ENCODE data around the gene SSBP2.
"Not testable (repeated sequence)": the region's sequence is repeated elsewhere in the genome, so short reads cannot be mapped to it uniquely, and the experiment has no call there.

SSBP2 gene

DNA sequence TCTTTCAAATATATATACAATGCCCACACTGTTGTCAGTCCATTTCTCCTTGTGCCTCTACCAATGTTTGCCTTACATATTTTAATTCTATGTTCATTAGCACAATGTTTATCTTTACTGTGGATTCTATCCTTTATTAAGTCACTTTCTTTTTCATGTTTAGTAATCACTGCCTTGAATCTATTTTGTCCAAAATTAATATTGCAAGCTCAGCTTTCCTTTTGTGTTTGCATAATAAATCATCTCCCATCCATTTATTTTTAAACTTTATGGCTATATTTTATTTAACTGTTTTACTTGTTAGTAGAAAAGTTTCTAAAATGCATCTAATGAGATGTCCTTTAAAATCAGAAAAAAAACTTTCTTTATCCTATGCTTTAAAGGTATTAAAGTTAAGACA lies 230.1 kb downstream of the SSBP2 start:
- no peak overlapping the region for H3K4me3 ChIP-seq (ENCODE audit: low read depth in 1 of 2, low read length in 2 of 2)
- H3K9ac ChIP-seq (ENCODE audit: low read length): no peak overlapping the region
- no peaks in the 10 kb centered on the region for H3K27me3 ChIP-seq (ENCODE audit: control insufficient read depth in 1 of 2, insufficient read depth in 2 of 2, low read length in 2 of 2)
- H3K27ac ChIP-seq (ENCODE audit: low read depth, low read length): no peak overlapping the region
- no peaks in the 10 kb centered on the region for H3K4me1 ChIP-seq (ENCODE audit: insufficient read depth, low read length)
- H3K36me3 ChIP-seq (ENCODE audit: insufficient read depth, low read length): no peaks in the 10 kb centered on the region
- H3K9me3 ChIP-seq (ENCODE audit: low read length): no peaks in the 10 kb centered on the region

DNA sequence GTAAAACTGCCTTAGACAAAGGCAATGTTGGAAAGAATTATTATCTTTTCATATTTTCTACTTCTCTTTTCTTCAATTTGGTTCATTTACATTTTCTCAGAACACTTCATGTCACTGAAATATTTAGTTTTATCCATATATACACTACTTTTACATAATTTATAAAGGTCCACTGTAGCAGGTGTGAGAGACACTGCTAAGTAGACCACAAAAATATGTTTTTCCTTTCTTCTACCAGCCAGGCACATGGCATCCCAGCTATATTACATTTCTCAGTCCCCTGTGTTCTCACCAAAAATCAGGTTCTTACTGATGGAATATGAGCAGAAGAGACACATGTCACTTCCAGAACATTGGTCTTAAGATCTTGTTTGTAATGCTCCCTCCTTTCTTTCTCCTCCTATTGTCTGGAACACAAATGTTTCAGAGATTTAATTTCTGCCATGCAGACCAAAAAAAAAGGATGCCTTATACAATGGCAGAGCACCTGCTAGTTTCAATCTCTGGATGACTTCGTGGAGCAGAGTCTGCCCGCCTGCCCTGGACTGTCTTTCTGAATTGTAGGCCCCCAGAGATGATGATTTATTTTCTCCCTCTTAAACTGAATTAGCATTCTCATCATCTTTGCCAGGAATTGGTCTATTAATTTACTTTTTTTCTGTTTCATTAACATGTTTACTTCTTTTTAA lies 231.5 kb downstream of the SSBP2 start:
- H3K4me1 ChIP-seq (ENCODE audit: insufficient read depth, low read length): no peaks in the 10 kb centered on the region
- no peak overlapping the region for H3K9ac ChIP-seq (ENCODE audit: low read length)

DNA sequence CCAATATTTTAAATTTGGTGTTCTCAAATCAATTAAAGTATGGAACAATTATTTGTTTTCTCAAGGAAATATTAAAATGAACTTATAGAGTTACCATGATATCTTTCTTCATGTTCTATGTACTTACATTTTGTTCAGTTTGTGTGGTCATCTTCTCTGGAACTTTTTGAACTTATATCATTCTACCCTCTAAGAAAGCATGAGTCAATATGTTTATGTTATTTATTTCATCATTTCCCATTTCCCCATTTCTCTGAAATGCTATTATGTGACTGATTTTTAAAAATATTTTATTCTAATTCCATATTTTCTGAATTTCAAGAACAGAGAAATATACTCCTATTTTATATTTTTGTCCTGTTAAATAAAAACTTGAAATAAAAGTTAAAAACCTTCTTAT lies 233.4 kb downstream of the SSBP2 start:
- no peak overlapping the region for H3K9ac ChIP-seq (ENCODE audit: low read length)
- no peaks in the 10 kb centered on the region for H3K36me3 ChIP-seq (ENCODE audit: insufficient read depth, low read length)
- H3K9me3 ChIP-seq (ENCODE audit: low read length): no peaks in the 10 kb centered on the region
- H3K27me3 ChIP-seq (ENCODE audit: control insufficient read depth in 1 of 2, insufficient read depth in 2 of 2, low read length in 2 of 2): no peaks in the 10 kb centered on the region
- H3K27ac ChIP-seq (ENCODE audit: low read depth, low read length): no peak overlapping the region
- H3K4me3 ChIP-seq (ENCODE audit: low read depth in 1 of 2, low read length in 2 of 2): no peak overlapping the region
- H3K4me1 ChIP-seq (ENCODE audit: insufficient read depth, low read length): no peaks in the 10 kb centered on the region

More for the DNA sequence above, 231.5 kb downstream of the SSBP2 start:
- Histone ChIP-seq H3K27ac (ENCODE audit: low read depth, low read length) (no peak overlapping the region), H3K36me3 (ENCODE audit: insufficient read depth, low read length) (no peaks in the 10 kb centered on the region), H3K9me3 (ENCODE audit: low read length) (no peaks in the 10 kb centered on the region), H3K27me3 (ENCODE audit: control insufficient read depth in 1 of 2, insufficient read depth in 2 of 2, low read length in 2 of 2) (no peaks in the 10 kb centered on the region), H3K4me3 (ENCODE audit: low read depth in 1 of 2, low read length in 2 of 2) (no peak overlapping the region)

DNA sequence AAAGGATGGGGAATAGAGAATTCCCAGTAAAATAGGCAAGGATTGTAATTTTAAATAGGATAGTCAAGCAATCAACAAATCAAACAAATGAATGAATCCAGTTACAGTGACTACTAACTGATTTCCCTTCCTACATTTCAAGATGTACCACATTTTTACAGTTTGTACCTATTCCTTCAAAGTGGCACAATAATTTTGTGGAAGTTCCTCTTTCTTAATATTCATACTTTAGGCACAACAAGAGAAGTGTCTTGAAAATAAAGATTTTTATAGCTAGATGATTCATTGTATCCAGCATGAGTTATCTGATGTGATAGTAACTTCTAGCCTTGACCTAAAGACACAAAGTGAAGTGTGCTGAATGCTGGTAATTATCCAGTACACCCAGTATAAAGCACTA lies 234.8 kb downstream of the SSBP2 start:
- no peaks in the 10 kb centered on the region for H3K36me3 ChIP-seq (ENCODE audit: insufficient read depth, low read length)
- H3K27ac ChIP-seq (ENCODE audit: low read depth, low read length): no peak overlapping the region

DNA sequence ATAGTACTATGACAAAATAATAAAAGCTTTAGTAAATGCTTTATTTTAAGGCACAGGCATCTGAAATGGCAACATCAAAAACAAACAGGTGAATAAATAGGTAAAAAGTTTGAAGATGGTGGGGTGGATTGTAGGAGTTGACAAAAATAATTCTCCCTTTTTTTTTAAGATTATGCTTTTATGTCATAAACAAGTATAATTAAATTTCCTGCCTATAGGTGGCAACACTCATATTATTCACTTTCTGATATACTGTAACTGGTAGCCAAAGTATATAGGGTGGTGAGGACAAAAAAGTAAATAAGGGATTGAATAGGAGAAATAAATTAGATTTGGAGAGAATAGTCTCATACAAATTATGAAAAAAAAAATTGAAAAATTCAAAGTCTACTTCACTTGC lies 236.9 kb downstream of the SSBP2 start:
- no peak overlapping the region for H3K9ac ChIP-seq (ENCODE audit: low read length)
- H3K9me3 ChIP-seq (ENCODE audit: low read length): no peaks in the 10 kb centered on the region

More for the DNA sequence above, 234.8 kb downstream of the SSBP2 start:
- no peak overlapping the region for H3K9ac ChIP-seq (ENCODE audit: low read length)
- no peaks in the 10 kb centered on the region for H3K27me3 ChIP-seq (ENCODE audit: control insufficient read depth in 1 of 2, insufficient read depth in 2 of 2, low read length in 2 of 2)
- H3K9me3 ChIP-seq (ENCODE audit: low read length): no peaks in the 10 kb centered on the region
- H3K4me3 ChIP-seq (ENCODE audit: low read depth in 1 of 2, low read length in 2 of 2): no peak overlapping the region
- H3K4me1 ChIP-seq (ENCODE audit: insufficient read depth, low read length): no peaks in the 10 kb centered on the region

DNA sequence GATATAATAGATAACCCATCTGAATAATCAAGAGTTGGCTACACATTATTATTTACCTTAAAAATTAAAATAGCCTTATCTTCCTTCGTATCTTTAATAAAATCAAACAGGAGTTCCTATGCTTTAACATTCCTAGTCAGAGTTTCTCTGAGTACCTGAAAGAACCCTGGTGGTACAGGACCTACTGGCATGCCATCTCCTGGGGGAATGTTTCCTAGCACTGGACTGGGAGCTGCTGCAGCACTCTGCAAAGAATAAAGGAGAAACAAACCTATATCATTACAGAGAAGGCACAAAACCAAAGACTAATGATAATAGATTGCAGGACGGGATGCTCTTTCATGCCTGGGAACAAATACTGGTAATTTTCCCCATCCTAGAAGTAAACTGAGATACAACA lies 237.4 kb downstream of the SSBP2 start:
- Histone ChIP-seq H3K27me3 (ENCODE audit: control insufficient read depth in 1 of 2, insufficient read depth in 2 of 2, low read length in 2 of 2) (no peaks in the 10 kb centered on the region), H3K4me1 (ENCODE audit: insufficient read depth, low read length) (no peaks in the 10 kb centered on the region), H3K9me3 (ENCODE audit: low read length) (no peaks in the 10 kb centered on the region), H3K27ac (ENCODE audit: low read depth, low read length) (no peak overlapping the region), H3K36me3 (ENCODE audit: insufficient read depth, low read length) (no peaks in the 10 kb centered on the region), H3K9ac (ENCODE audit: low read length) (no peak overlapping the region), H3K4me3 (ENCODE audit: low read depth in 1 of 2, low read length in 2 of 2) (no peak overlapping the region)

More for the DNA sequence above, 236.9 kb downstream of the SSBP2 start:
- H3K4me3 ChIP-seq (ENCODE audit: low read depth in 1 of 2, low read length in 2 of 2): no peak overlapping the region
- no peak overlapping the region for H3K27ac ChIP-seq (ENCODE audit: low read depth, low read length)
- no peaks in the 10 kb centered on the region for H3K4me1 ChIP-seq (ENCODE audit: insufficient read depth, low read length)
- H3K36me3 ChIP-seq (ENCODE audit: insufficient read depth, low read length): no peaks in the 10 kb centered on the region
- no peaks in the 10 kb centered on the region for H3K27me3 ChIP-seq (ENCODE audit: control insufficient read depth in 1 of 2, insufficient read depth in 2 of 2, low read length in 2 of 2)

DNA sequence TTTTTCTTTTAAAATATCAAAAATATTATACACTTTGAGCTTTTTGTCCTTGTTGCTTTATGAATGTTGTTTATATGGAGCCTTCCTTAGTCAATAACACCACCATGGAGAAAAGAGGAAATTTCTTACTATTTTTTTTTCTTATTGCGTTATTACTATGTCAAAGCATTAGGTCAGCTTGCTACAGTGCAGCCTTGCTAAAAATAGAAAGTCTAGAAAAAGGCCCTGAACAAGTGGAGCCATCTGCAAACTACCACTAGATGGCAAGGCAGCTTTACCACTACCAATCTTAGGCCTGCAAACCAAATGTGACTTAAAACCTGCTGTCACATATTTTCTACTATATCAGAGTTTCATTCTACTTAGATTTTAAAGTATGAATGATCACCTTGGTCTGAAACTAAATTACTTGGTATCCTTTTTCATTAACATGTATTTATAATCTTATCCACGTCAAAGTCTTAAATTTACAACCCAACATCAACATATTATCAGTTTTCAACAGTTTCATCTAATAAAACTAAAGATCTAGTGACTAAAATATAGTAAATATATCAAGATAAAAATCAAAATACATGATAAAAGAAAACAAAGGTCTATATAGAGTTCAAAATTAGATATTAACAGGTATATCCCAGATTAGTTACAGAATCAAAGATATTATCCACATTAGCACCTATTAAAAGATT lies 243.9 kb downstream of the SSBP2 start:
- Histone ChIP-seq H3K4me1 (ENCODE audit: insufficient read depth, low read length) (no peaks in the 10 kb centered on the region), H3K27ac (ENCODE audit: low read depth, low read length) (no peak overlapping the region), H3K27me3 (ENCODE audit: control insufficient read depth in 1 of 2, insufficient read depth in 2 of 2, low read length in 2 of 2) (no peaks in the 10 kb centered on the region), H3K9me3 (ENCODE audit: low read length) (no peaks in the 10 kb centered on the region), H3K36me3 (ENCODE audit: insufficient read depth, low read length) (no peaks in the 10 kb centered on the region), H3K4me3 (ENCODE audit: low read depth in 1 of 2, low read length in 2 of 2) (no peak overlapping the region), H3K9ac (ENCODE audit: low read length) (no peak overlapping the region)

DNA sequence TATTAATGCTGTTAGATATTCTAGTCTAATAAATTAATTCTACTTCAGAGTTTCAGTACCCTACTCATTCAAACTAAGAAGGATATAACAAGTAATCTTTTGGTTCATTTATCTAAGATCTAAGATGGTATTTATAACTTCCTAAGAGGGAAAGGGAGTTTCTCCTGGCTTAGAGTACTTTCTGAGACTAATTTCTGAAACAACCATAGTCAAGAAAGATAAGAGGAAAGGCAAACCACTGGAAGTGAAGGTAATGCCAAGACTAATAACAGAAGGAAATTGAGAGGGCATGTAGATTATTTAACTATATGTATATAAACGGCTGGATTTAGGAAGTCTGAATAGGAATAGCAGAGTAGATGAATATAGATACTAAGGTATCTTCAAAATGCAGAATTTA lies 244.5 kb downstream of the SSBP2 start:
- no peak overlapping the region for H3K27ac ChIP-seq (ENCODE audit: low read depth, low read length)

DNA sequence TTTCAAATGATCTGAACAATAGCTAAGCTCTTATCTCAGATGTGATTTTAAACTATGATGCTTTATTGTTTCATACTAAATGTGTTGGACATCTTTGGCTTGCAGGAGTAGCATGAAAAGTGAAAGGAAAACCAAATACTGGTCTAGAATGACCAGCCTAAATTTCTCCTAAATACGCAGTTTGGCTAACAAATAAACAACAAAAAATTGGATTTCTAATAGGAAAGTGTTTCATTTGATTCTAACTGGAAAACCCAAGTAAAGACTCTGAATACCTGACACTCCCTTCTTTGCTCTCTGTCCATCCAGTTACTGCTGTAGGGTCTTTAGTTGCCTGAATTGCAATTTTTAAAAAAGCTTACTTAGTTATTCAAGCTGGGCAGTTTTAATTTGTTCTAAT lies 245.2 kb downstream of the SSBP2 start:
- Histone ChIP-seq H3K4me3 (ENCODE audit: low read depth in 1 of 2, low read length in 2 of 2) (no peak overlapping the region), H3K36me3 (ENCODE audit: insufficient read depth, low read length) (no peaks in the 10 kb centered on the region), H3K9me3 (ENCODE audit: low read length) (no peaks in the 10 kb centered on the region), H3K27me3 (ENCODE audit: control insufficient read depth in 1 of 2, insufficient read depth in 2 of 2, low read length in 2 of 2) (no peaks in the 10 kb centered on the region), H3K27ac (ENCODE audit: low read depth, low read length) (no peak overlapping the region), H3K4me1 (ENCODE audit: insufficient read depth, low read length) (no peaks in the 10 kb centered on the region), H3K9ac (ENCODE audit: low read length) (no peak overlapping the region)

More for the DNA sequence above, 244.5 kb downstream of the SSBP2 start:
- H3K36me3 ChIP-seq (ENCODE audit: insufficient read depth, low read length): no peaks in the 10 kb centered on the region
- no peaks in the 10 kb centered on the region for H3K9me3 ChIP-seq (ENCODE audit: low read length)
- H3K4me3 ChIP-seq (ENCODE audit: low read depth in 1 of 2, low read length in 2 of 2): no peak overlapping the region
- H3K27me3 ChIP-seq (ENCODE audit: control insufficient read depth in 1 of 2, insufficient read depth in 2 of 2, low read length in 2 of 2): no peaks in the 10 kb centered on the region
- no peaks in the 10 kb centered on the region for H3K4me1 ChIP-seq (ENCODE audit: insufficient read depth, low read length)
- no peak overlapping the region for H3K9ac ChIP-seq (ENCODE audit: low read length)

DNA sequence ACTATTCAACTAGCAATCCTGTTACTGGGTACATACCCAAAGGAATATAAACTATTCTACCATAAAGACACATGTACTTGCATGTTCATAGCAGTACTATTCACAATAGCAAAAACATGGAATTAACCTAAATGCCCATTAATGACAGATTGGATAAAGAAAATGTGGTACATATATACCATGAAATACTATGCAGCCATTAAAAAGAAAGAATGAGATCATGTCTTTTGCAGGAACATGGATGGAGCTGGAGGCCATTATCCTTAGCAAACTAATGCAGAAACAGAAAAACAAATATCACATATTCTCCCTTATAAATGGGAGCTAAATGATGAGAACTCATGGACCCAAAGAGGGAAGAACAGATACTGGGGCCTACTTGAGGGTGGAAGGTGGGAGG lies 247.3 kb downstream of the SSBP2 start:
- H3K9me3 ChIP-seq (ENCODE audit: low read length); H3K4me1 ChIP-seq (ENCODE audit: insufficient read depth, low read length); H3K27me3 ChIP-seq (ENCODE audit: control insufficient read depth in 1 of 2, insufficient read depth in 2 of 2, low read length in 2 of 2); H3K27ac ChIP-seq (ENCODE audit: low read depth, low read length); H3K9ac ChIP-seq (ENCODE audit: low read length); H3K36me3 ChIP-seq (ENCODE audit: insufficient read depth, low read length); H3K4me3 ChIP-seq (ENCODE audit: low read depth in 1 of 2, low read length in 2 of 2): not testable (repeated sequence)

DNA sequence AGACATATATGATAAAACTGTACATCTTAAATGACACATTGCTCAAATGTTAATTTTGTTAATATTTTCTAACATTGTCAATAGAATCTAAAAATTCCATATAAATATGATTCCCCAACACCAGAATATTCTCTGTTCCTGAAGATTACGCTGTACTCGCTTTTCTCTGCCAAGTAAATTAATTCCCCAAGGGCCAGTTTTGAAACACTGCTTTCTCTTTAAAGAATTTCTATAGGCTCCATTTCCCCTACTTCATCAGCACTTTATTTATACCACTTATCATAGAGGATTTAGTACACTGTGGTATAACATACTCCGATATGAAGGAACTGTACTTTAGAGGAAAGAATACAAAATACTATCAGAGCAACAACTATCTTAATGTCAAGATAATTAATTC lies 255.6 kb downstream of the SSBP2 start:
- H3K27me3 ChIP-seq (ENCODE audit: control insufficient read depth in 1 of 2, insufficient read depth in 2 of 2, low read length in 2 of 2): no peaks in the 10 kb centered on the region
- H3K36me3 ChIP-seq (ENCODE audit: insufficient read depth, low read length): no peaks in the 10 kb centered on the region
- H3K27ac ChIP-seq (ENCODE audit: low read depth, low read length): no peak overlapping the region
- no peaks in the 10 kb centered on the region for H3K4me1 ChIP-seq (ENCODE audit: insufficient read depth, low read length)
- H3K9me3 ChIP-seq (ENCODE audit: low read length): no peaks in the 10 kb centered on the region
- no peak overlapping the region for H3K4me3 ChIP-seq (ENCODE audit: low read depth in 1 of 2, low read length in 2 of 2)
- no peak overlapping the region for H3K9ac ChIP-seq (ENCODE audit: low read length)

DNA sequence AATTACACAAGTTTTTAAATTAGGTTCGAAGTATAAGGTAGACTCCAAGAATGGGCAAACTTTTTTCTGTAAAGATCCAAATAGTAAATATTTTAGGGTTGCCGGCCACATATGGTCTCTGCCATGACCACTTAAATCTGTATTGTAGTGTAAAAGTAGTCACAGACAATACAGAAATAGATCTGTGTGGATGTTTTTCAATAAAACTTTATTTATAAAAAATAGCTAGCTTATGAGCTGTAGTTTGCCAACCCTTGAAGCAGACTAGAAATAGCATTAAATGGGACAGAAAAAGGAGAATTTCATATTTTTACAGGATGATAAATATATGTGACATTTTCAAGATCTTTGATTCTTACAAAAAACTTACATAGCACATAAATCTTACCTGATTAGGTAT lies 262.0 kb downstream of the SSBP2 start:
- Histone ChIP-seq H3K9me3 (ENCODE audit: low read length) (no peaks in the 10 kb centered on the region), H3K27me3 (ENCODE audit: control insufficient read depth in 1 of 2, insufficient read depth in 2 of 2, low read length in 2 of 2) (no peaks in the 10 kb centered on the region), H3K27ac (ENCODE audit: low read depth, low read length) (no peak overlapping the region), H3K9ac (ENCODE audit: low read length) (no peak overlapping the region), H3K4me1 (ENCODE audit: insufficient read depth, low read length) (no peaks in the 10 kb centered on the region), H3K4me3 (ENCODE audit: low read depth in 1 of 2, low read length in 2 of 2) (no peak overlapping the region), H3K36me3 (ENCODE audit: insufficient read depth, low read length) (no peaks in the 10 kb centered on the region)

Data from muscle layer of colon (tissue), 2 donors.